Measurements from ENCODE around the gene PAK5.

The PAK5 gene

DNA sequence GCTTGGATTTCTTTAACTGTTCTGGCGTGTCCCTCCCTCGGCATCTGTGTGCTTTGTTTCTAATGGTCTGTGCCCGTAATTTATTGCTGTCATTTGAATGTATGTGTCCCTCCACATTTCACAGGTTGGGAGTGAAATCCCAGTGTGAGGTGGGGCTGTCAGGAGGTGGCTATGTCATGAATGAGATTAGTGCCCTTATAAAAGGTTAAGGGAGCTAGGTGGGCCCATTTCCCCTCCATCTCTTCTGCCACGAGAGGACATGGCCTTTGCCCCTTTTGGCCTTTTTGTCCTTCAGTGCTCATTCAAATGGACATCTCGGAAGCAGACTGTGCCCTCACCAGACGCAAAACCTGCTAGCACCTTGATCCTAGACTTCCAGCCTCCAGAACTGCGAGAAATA is 228.2 kb downstream of the PAK5 start:
- H3K4me3 ChIP-seq (replicated peaks; ENCODE audit: low read depth, low read length) = no peak overlapping the region
- TF ChIP-seq, protein P1, sequence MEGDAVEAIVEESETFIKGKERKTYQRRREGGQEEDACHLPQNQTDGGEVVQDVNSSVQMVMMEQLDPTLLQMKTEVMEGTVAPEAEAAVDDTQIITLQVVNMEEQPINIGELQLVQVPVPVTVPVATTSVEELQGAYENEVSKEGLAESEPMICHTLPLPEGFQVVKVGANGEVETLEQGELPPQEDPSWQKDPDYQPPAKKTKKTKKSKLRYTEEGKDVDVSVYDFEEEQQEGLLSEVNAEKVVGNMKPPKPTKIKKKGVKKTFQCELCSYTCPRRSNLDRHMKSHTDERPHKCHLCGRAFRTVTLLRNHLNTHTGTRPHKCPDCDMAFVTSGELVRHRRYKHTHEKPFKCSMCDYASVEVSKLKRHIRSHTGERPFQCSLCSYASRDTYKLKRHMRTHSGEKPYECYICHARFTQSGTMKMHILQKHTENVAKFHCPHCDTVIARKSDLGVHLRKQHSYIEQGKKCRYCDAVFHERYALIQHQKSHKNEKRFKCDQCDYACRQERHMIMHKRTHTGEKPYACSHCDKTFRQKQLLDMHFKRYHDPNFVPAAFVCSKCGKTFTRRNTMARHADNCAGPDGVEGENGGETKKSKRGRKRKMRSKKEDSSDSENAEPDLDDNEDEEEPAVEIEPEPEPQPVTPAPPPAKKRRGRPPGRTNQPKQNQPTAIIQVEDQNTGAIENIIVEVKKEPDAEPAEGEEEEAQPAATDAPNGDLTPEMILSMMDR (IDR thresholded peaks at IDR 0.05; ENCODE audit: low read length, missing control alignments) = no peak
- DNase-seq (ENCODE audit: low read depth) = no peak

DNA sequence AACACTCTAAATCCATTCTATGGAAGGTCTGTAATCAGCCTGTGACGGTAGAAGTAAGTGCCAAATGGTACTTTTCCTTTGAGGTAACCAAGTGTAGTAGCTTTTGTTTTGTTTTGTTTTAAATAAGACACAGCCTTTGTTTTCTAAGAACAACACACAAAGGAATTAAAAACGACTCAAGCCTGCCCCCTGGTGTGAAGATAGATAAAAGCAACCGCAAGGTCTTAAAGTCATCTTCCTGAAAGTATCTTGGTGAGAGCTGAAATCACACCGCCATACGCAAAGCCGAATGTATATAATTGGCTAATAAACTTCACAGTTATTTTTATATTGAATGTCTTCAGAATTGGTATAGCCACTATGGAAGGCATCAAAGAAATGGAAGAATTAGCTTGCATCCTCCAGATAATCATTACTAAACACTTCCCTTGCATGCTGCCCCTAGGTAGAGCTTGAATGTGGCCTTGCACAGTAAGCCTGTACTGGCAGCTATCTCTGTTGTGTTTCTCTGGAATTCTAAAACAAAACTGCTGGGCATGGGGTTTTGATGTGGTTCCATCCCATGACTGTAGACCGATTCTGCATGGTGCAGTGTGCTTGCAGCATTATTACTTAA is 228.9 kb downstream of the PAK5 start:
- peak; percentile 82 for DNase-seq (ENCODE audit: low read depth)
- no peak overlapping the region for H3K4me3 ChIP-seq (replicated peaks; ENCODE audit: low read depth, low read length)
- TF ChIP-seq, protein P1 (IDR thresholded peaks at IDR 0.05; ENCODE audit: low read length, missing control alignments) = peak; percentile 63

DNA sequence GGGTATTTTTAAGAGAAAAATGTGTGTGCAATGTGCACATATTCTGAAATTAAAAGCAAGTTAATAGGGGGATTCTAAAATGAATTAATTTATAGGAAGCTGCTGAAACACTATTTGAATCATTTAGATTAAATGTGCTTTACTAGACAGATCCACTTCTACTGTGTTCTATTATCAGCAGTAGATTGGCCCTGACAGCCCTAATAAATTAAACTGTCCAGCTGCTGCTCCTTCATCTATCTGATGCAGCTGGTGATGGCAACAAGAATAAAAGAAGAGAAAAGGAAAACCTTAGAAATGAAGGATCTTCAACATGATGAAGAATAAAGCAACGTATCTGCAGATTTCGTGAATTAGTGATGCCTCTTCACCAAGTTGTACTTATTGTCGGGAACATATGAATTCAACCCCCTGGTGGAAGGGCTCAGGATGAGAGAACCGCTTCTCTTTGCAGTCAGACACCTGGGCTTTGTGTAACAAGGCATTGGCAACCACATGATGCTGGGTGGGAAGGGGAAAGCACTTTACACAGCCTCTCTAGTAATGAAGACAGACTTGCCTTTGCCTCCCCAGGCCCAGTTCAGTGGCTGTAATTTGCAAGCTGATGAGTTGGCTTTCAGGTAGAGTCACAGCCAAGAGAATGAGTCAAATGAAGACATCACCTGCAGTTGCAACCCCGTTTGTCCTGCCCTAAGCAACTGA is 230.1 kb downstream of the PAK5 start:
- DNase-seq (ENCODE audit: low read depth) = no peak
- TF ChIP-seq, protein P1 (IDR thresholded peaks at IDR 0.05; ENCODE audit: low read length, missing control alignments) = no peak
- H3K4me3 ChIP-seq (replicated peaks; ENCODE audit: low read depth, low read length) = no peak overlapping the region

DNA sequence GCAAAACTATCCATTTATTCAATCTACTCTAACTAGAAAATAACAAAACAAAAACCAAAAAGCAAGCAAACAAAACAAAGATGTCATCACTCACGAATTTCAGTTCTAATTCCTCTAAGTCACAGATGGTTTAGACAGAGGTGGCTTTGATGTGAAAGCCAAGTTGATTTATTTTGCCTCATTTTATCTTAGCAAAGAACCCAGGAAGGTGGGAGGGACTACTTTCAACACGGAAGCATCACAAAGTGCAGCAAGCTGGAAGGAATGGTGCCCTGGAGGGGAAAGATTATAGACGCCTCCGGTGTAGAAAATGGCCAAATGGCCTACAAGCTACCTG is 236.1 kb downstream of the PAK5 start:
- H3K4me3 ChIP-seq (replicated peaks; ENCODE audit: low read depth, low read length) = no peak overlapping the region
- TF ChIP-seq, protein P1 (IDR thresholded peaks at IDR 0.05; ENCODE audit: low read length, missing control alignments) = no peak
- no peak for DNase-seq (ENCODE audit: low read depth)

DNA sequence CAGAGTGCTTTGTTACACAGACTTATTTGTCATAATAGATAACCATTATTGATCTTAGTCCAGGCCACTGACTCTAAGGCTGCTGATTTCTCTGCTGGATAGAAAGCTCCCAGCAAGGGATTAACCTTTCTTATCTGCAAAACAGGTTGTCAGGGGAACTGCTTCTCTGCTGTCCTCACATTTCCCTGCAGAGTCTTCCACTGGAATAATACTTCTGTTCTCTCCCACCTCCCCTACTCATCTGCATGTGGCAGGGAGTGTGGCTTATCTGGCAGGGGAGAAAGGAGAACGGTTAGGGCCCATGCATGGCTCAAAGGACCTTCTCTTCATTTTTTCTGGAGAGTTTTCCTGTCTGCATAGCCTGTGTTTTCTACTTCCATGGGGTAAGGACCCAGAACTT is 238.3 kb downstream of the PAK5 start:
- no peak overlapping the region for H3K4me3 ChIP-seq (replicated peaks; ENCODE audit: low read depth, low read length)
- TF ChIP-seq, protein P1 (IDR thresholded peaks at IDR 0.05; ENCODE audit: low read length, missing control alignments) = no peak
- DNase-seq (ENCODE audit: low read depth) = no peak

DNA sequence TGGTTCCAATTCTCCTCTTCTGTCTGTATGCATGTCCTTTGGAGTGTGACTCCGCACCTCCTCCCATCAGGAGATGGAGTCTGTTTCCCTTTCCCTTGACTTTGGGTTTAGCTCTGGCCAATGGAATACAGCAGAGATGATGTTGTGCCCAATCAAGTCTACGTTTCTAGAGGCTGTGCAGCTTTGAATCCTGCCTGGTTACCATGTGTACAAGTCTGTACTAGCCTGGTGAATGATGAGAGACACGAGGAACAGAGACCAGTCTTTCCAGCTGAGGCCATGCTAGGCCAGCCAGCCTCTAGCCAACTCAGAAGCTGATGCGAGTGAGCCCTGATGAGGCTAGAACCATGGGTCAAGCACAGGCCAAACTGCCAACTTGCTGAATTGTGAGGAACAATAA is 241.3 kb downstream of the PAK5 start:
- no peak overlapping the region for H3K4me3 ChIP-seq (replicated peaks; ENCODE audit: low read depth, low read length)
- no peak for DNase-seq (ENCODE audit: low read depth)
- TF ChIP-seq, protein P1 (IDR thresholded peaks at IDR 0.05; ENCODE audit: low read length, missing control alignments) = no peak

DNA sequence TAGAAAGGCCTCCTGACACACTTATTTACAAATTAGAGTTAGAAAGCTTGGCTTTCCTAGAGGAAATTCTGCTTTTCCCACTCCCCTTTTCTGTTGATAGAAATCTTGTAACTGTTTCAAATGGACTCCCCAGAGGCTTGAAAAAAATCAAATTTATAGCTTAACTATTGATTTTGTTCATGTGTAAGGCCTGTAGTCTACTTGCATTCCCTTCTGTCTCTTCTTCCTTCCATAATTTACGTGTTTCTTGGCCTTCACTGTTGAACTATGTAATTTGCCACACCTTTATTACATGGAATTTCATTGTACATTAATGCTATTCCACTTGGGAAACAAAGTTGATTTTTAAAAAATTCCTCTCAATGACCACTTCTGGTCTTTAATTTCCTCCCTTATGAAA is 243.1 kb downstream of the PAK5 start:
- TF ChIP-seq, protein P1 (IDR thresholded peaks at IDR 0.05; ENCODE audit: low read length, missing control alignments) = no peak

More for the DNA sequence above, 243.1 kb downstream of the PAK5 start:
- no peak for DNase-seq (ENCODE audit: low read depth)
- no peak overlapping the region for H3K4me3 ChIP-seq (replicated peaks; ENCODE audit: low read depth, low read length)

All from fibroblast of pulmonary artery (primary cell).